Measurements from ENCODE around the gene RAX2. TPM values are rescaled to one million over a fixed set of nuclear protein-coding genes. Genes with fewer than 3 reads are reported as not detected.
"Not testable (repeated sequence)": the region's sequence is repeated elsewhere in the genome, so short reads cannot be mapped to it uniquely, and the experiment has no call there.

The RAX2 gene
- total RNA-seq, 2 experiments from 2014 or later = not detected

DNA sequence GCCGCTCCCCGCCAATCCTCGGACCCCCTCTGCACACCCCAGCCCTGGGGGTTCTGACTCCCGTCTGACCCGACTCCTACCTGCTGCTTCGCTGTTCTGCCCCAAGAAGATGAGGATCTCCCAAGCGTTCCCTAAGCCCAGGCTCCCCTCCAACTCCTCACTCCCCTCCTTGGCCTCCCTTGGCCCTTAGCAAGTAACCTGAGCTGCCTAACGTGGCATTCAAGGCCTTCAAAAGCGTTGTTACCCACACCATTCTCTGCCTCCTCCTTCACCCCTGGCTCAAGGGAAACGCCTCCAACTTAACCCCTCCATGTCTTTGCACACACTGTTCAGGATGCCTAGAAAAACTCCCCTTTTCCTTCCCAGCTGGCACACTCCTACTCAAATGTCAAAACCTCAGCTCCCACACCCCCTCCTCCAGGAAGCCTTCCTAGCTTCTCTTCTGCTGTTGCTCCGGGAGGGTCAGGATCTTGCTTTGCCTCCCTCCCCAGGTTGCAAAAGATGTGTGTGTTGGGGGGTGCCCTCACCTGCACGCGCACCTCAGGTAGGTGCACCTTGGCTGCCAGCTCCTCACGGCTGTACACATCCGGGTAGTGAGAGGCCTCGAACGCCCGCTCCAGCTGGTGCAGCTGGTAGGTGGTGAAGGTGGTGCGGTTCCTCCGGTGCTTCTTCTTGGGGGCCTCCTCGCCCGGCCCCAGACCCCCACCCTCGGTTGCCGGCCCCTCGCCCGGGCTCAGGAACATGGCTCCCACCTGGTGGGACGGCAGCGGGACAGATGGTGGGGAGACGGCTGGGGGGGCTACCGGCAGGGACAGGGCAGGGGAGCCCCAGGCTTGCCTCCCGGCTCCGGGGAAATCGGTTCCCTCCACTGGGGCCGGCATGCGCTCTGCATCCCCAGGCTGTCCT lies 775 bp downstream of the RAX2 start:
- no peaks in the 10 kb centered on the region for H3K9me3 Mint-ChIP-seq
- peaks cover 6% of the 10 kb centered on the region for H3K4me1 Mint-ChIP-seq (ENCODE audit: low read depth)
- no peak for DNase-seq
- CTCF ChIA-PET = interaction anchor here (0.7 to 0.8 kb wide), 2 partner anchors 9 to 51 kb away, joined by 3 to 4 read pairs; partner anchors contain the start of gene MRPL54
- intact Hi-C loops (cut with micrococcal nuclease) = no loop called here
- peaks cover 6% of the 10 kb centered on the region for H3K36me3 Mint-ChIP-seq (ENCODE audit: low read depth)
- H3K27ac Mint-ChIP-seq = no peak overlapping the region
- H3K27me3 Mint-ChIP-seq (ENCODE audit: low read depth) = no peaks in the 10 kb centered on the region
- no peak overlapping the region for H3K4me3 Mint-ChIP-seq

DNA sequence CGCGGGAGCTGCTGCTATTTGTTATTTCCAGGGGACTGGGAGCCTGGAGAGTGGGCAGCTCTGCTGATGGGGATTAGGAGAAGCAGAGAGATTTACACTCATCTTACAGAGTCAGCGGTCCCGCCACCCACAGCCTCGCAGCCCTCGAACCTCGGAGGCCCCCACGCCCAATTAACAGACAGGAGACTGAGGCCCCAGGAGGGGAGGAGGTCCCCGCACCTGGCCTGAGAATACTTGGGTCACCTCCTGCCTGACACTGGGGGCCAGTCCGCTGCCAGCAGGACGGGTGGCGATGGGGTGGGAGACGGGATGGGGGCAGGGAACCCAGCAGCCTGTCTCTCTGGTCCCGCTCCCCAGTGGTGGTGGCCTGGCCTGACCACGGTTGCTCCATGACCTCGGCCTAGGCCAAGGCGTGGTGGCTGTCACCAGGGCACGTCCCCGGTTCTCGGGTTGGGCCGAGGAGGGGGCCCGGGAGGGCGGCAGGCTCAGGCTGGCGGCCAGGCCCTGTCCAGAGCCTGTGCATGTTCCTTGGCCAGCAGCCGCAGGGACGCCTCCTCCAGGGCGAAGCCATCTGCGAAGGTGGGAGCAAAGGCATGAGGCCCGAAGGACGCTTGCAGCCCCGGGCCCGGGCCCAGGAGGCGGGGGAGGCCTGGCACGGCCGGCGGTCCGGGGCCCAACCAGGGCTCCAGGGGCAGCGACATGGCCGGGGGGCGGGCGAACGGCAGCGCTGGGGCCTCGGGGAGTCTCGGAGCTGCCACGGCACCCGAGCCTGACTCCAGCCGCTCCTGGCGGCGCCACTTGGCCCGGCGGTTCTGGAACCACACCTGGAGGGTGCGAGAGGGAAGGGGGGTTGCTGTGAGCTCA lies 1.7 kb downstream of the RAX2 start:
- intact Hi-C loops (cut with micrococcal nuclease) = no loop called here
- CTCF ChIA-PET = interaction anchor here (0.7 to 0.8 kb wide), 2 partner anchors 8 to 52 kb away, joined by 3 to 4 read pairs; partner anchors contain the start of gene MRPL54
- no peaks in the 10 kb centered on the region for H3K9me3 Mint-ChIP-seq
- H3K36me3 Mint-ChIP-seq (ENCODE audit: low read depth) = peaks cover 6% of the 10 kb centered on the region
- no peak for DNase-seq
- H3K4me3 Mint-ChIP-seq = no peak overlapping the region
- H3K4me1 Mint-ChIP-seq (ENCODE audit: low read depth) = peaks cover 8% of the 10 kb centered on the region
- no peaks in the 10 kb centered on the region for H3K27me3 Mint-ChIP-seq (ENCODE audit: low read depth)
- H3K27ac Mint-ChIP-seq = no peak overlapping the region

DNA sequence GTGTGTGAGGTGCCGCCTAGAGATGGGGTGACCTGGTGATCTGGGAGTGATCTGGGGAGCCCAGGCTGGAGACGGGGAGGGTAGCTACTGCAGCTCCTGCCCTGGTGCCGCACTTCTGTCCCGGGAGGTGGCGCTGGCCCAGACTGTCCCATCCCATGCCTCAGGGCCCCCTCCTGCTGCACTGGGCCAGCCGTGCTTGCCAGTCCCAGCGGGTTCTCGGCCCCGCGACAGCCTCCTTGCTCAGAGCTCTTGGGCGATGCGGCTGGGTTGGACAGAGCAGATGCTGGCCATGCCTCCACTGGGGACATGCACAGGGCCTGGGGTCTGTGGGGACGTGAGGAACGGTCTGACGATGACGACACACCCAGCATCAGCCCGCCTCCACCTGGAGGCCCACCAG lies 2.5 kb downstream of the RAX2 start:
- no peak for DNase-seq
- Mint-ChIP-seq H3K4me3 (no peak overlapping the region), H3K36me3 (ENCODE audit: low read depth) (peaks cover 6% of the 10 kb centered on the region), H3K9me3 (no peaks in the 10 kb centered on the region), H3K4me1 (ENCODE audit: low read depth) (peaks cover 8% of the 10 kb centered on the region), H3K27me3 (ENCODE audit: low read depth) (no peaks in the 10 kb centered on the region), H3K27ac (no peak overlapping the region)
- CTCF ChIA-PET = interaction anchor here (0.9 kb wide), 1 partner anchor 53 kb away, joined by 4 read pairs; no protein-coding TSS in a partner anchor
- intact Hi-C loops (cut with micrococcal nuclease) = no loop called here

DNA sequence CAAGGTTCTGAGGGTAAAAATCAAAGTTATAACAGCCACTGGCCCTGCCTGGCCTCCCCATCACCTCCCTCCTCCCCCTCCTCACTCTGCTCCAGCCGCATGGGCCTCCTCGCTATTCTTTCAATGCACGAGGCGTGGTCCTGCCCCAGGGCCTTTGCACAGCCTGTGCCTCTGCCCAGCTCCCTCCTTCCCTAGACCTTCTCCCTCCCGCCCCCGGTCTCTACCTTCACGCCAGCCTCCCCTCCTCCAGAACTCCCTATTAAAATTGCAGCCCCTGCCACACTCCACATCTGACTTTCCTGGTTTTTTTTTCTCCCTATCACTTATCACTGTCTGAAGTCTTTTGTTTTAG lies 3.3 kb downstream of the RAX2 start:
- Mint-ChIP-seq H3K27ac (no peak overlapping the region), H3K4me1 (ENCODE audit: low read depth) (peaks cover 8% of the 10 kb centered on the region), H3K4me3 (no peak overlapping the region), H3K27me3 (ENCODE audit: low read depth) (no peaks in the 10 kb centered on the region), H3K36me3 (ENCODE audit: low read depth) (peaks cover 6% of the 10 kb centered on the region), H3K9me3 (no peaks in the 10 kb centered on the region)
- intact Hi-C loops (cut with micrococcal nuclease) = no loop called here
- CTCF ChIA-PET = interaction anchor here (0.9 kb wide), 1 partner anchor 54 kb away, joined by 4 read pairs; no protein-coding TSS in a partner anchor
- no peak for DNase-seq

- peaks cover 6% of the 10 kb centered on the region for H3K36me3 Mint-ChIP-seq (ENCODE audit: low read depth)
- DNase-seq = no peak
- H3K4me3 Mint-ChIP-seq = no peak overlapping the region
- H3K27me3 Mint-ChIP-seq (ENCODE audit: low read depth) = no peaks in the 10 kb centered on the region
- no peak overlapping the region for H3K27ac Mint-ChIP-seq
- intact Hi-C loops (cut with micrococcal nuclease) = no loop called here
- CTCF ChIA-PET = no interaction called here
- H3K4me1 Mint-ChIP-seq (ENCODE audit: low read depth) = peaks cover 10% of the 10 kb centered on the region
- H3K9me3 Mint-ChIP-seq = no peaks in the 10 kb centered on the region
Observed at GRCh38 chr19:3768015-3768747, 3.8 kb downstream of the RAX2 start.

- no peak overlapping the region for H3K4me3 Mint-ChIP-seq
- peaks cover 15% of the 10 kb centered on the region for H3K4me1 Mint-ChIP-seq (ENCODE audit: low read depth)
- peak overlapping the region; percentile 77 for H3K27ac Mint-ChIP-seq
- CTCF ChIA-PET = no interaction called here
- H3K36me3 Mint-ChIP-seq (ENCODE audit: low read depth) = peaks cover 10% of the 10 kb centered on the region
- no peak for DNase-seq
- H3K9me3 Mint-ChIP-seq = no peaks in the 10 kb centered on the region
- no peaks in the 10 kb centered on the region for H3K27me3 Mint-ChIP-seq (ENCODE audit: low read depth)
- intact Hi-C loops (cut with micrococcal nuclease) = no loop called here
Observed at GRCh38 chr19:3767050-3767449, 5.0 kb downstream of the RAX2 start.

DNA sequence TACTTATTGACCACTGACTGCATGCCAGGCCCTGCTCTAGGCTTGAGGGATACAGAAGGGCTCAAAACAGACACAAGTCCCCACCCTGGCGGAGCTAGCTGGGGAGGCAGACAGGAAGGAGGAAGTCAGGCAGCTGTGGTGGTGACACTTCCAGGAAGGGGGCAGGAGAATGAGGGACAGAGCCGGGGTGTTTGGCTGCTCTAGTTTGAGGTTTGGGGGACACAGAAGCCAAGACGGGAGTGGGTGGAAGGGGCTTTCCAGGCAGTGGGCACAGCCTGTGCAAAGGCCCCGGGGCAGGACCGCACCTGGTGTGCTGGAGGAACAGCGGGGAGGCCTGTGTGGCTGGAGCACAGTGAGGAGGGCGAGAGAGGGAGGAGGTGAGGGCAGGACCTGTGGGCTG lies 5.5 kb downstream of the RAX2 start:
- H3K4me3 Mint-ChIP-seq = no peak overlapping the region
- H3K27me3 Mint-ChIP-seq (ENCODE audit: low read depth) = no peaks in the 10 kb centered on the region
- peak overlapping the region; percentile 77 for H3K27ac Mint-ChIP-seq
- peaks cover 10% of the 10 kb centered on the region for H3K36me3 Mint-ChIP-seq (ENCODE audit: low read depth)
- no peaks in the 10 kb centered on the region for H3K9me3 Mint-ChIP-seq
- CTCF ChIA-PET = no interaction called here
- no peak for DNase-seq
- intact Hi-C loops (cut with micrococcal nuclease) = no loop called here
- H3K4me1 Mint-ChIP-seq (ENCODE audit: low read depth) = peaks cover 20% of the 10 kb centered on the region

DNA sequence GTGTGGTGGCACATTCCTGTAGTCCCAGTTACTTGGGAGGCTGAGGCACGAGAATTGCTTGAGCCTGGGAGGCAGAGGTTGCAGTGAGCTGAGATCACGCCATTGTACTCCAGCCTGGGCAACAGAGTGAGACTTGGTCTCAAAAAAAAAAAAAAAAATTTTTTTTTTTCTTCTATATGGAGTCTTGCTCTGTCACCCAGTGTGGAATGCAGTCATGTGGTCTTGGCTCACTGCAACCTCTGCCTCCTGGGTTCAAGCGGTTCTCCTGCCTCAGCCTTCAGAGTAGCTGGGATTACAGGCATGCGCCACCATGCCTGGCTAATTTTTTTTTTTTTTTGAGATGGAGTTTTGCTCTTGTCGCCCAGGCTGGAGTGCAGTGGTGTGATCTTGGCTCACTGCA lies 6.3 kb downstream of the RAX2 start:
- intact Hi-C loops (cut with micrococcal nuclease); H3K27ac Mint-ChIP-seq; CTCF ChIA-PET; H3K4me3 Mint-ChIP-seq; H3K27me3 Mint-ChIP-seq (ENCODE audit: low read depth); H3K9me3 Mint-ChIP-seq; DNase-seq: not testable (repeated sequence)
- H3K36me3 Mint-ChIP-seq (ENCODE audit: low read depth) = peaks cover 10% of the 10 kb centered on the region
- H3K4me1 Mint-ChIP-seq (ENCODE audit: low read depth) = peaks cover 20% of the 10 kb centered on the region

GRCh38 chr19:3765121-3765520 lies 6.9 kb downstream of the RAX2 start:
- peaks cover 25% of the 10 kb centered on the region for H3K4me1 Mint-ChIP-seq (ENCODE audit: low read depth)

DNA sequence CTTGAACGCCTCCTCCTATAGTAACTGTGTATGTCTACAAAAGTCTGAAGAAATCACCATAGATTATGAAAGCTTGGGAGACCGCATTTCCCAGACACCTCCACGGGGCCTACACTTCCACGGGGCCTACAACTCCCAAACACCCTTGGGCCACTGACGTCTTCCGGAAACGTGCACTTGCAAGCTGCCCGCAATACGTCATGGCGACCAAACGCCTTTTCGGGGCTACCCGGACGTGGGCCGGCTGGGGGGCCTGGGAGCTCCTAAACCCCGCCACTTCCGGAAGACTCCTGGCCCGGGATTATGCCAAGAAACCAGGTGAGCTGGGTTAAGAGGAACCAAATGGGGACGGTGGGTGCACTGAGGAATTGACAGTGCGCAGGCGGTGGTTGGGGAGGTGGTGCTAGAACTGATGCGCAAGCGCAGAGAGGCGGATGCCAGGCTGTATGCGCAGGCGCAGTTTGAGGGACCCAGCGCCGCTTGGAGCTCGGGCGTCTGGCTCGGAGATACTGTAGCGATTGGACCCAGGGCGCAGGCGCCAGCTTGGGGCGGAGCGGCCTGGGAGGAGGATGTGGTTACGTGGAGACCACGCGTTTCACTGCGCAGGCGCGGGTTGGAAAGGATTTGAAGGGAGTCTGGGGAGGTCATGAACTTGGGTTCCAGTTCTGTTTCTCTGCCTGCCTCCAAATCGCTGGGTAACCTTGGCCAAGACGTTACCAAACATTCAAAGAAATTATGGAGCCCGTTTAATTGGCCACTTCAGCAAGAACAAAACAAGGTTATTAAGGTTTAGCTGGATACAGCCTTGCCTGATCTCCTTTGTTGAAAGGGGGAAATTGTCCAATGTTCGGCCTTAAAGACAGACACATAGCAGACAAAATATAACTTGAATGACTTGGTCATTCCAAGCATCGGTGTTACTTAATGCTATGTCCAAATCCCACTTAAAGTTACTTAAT lies 9.2 kb downstream of the RAX2 start, which contains the start of gene MRPL54:
TSS of gene MRPL54 (plus strand) at position 182 of the 959 bp plus-strand sequence. CDS start at position 201, 19 bp downstream.
- CTCF ChIA-PET = interaction anchor here (0.5 to 2.4 kb wide), 14 partner anchors 8 to 376 kb away, joined by 3 to 15 read pairs (median 3); no protein-coding TSS in a partner anchor
- peak; percentile 99 for DNase-seq
- Mint-ChIP-seq H3K27ac (peak within 1 kb of the TSS; percentile 98), H3K36me3 (ENCODE audit: low read depth) (peaks cover 15% of the 10 kb centered on the region), H3K4me3 (peak within 1 kb of the TSS; percentile 99), H3K27me3 (ENCODE audit: low read depth) (no peaks in the 10 kb centered on the region), H3K4me1 (ENCODE audit: low read depth) (peaks cover 41% of the 10 kb centered on the region), H3K9me3 (no peaks in the 10 kb centered on the region)
- intact Hi-C loops (cut with micrococcal nuclease) = loop anchor here (1.0 to 5.0 kb wide), 15 partner anchors 42 to 1155 kb away; partner anchors contain the start of genes ANKRD24, CACTIN, CHAF1A and DAPK3

More at GRCh38 chr19:3765121-3765520, 6.9 kb downstream of the RAX2 start:
- DNase-seq = no peak
- Mint-ChIP-seq H3K27ac (no peak overlapping the region), H3K36me3 (ENCODE audit: low read depth) (peaks cover 10% of the 10 kb centered on the region), H3K4me3 (no peak overlapping the region), H3K27me3 (ENCODE audit: low read depth) (no peaks in the 10 kb centered on the region), H3K9me3 (no peaks in the 10 kb centered on the region)
- CTCF ChIA-PET = no interaction called here
- intact Hi-C loops (cut with micrococcal nuclease) = no loop called here

- H3K4me3 Mint-ChIP-seq = peak overlapping the region; percentile 99
- no peak for DNase-seq
- peaks cover 44% of the 10 kb centered on the region for H3K4me1 Mint-ChIP-seq (ENCODE audit: low read depth)
- H3K27me3 Mint-ChIP-seq (ENCODE audit: low read depth) = no peaks in the 10 kb centered on the region
- peaks cover 17% of the 10 kb centered on the region for H3K36me3 Mint-ChIP-seq (ENCODE audit: low read depth)
- H3K27ac Mint-ChIP-seq = peak overlapping the region; percentile 98
- H3K9me3 Mint-ChIP-seq = no peaks in the 10 kb centered on the region
- CTCF ChIA-PET = interaction anchor here (0.5 to 2.4 kb wide), 11 partner anchors 9 to 377 kb away, joined by 3 to 15 read pairs (median 3); no protein-coding TSS in a partner anchor
- intact Hi-C loops (cut with micrococcal nuclease) = loop anchor here (1.0 to 5.0 kb wide), 15 partner anchors 41 to 1155 kb away; partner anchors contain the start of genes ANKRD24, CACTIN, CHAF1A and DAPK3
Observed at GRCh38 chr19:3762130-3762473, 9.9 kb downstream of the RAX2 start.
